GM23248 (cell line): ENCODE results near the gene MYLK2.

Experiments
- EZH2 ChIP-seq: fragments of 200-600 bp; sonication (generic); IDR thresholded peaks from 2 replicates; pipeline ENCODE4 v1.6.1; 2018; ENCODE audit warnings: antibody characterized with exemption, mild to moderate bottlenecking; ENCODE audit not compliant: insufficient read depth, poor library complexity, severe bottlenecking
- EZH2phosphoT487 ChIP-seq: fragments of 200-600 bp; sonication (generic); IDR thresholded peaks from 2 replicates; pipeline ENCODE4 v1.6.1; 2018; ENCODE audit warnings: antibody characterized with exemption, moderate library complexity, mild to moderate bottlenecking, low read depth; ENCODE audit not compliant: insufficient read depth

- no peak for TF ChIP-seq EZH2
- no peak for TF ChIP-seq EZH2phosphoT487
Measured at GRCh38 chr20:31858760-31859083, 39.6 kb downstream of the MYLK2 start.
